Activated CD4-positive, CD25-positive, alpha-beta regulatory T cell treated with anti-CD3 and anti-CD28 coated beads, Interleukin-2, amount 50 U/mL, for 24 hours (primary cell): ENCODE results near the gene PRR33.

Source experiments
- ATAC-seq, 2 donors: fragments of 150-1000 bp; cut with Tn5 transposase; one replicate each; pipeline ENCODE4 v1.10.0; 2021; ENCODE audit warnings: mild to moderate bottlenecking in 1 of 2, moderate library complexity in 1 of 2

The PRR33 gene

GRCh38 chr11:1927848-1928469, 36.3 kb upstream of the PRR33 start:
- ATAC-seq: no peak

DNA sequence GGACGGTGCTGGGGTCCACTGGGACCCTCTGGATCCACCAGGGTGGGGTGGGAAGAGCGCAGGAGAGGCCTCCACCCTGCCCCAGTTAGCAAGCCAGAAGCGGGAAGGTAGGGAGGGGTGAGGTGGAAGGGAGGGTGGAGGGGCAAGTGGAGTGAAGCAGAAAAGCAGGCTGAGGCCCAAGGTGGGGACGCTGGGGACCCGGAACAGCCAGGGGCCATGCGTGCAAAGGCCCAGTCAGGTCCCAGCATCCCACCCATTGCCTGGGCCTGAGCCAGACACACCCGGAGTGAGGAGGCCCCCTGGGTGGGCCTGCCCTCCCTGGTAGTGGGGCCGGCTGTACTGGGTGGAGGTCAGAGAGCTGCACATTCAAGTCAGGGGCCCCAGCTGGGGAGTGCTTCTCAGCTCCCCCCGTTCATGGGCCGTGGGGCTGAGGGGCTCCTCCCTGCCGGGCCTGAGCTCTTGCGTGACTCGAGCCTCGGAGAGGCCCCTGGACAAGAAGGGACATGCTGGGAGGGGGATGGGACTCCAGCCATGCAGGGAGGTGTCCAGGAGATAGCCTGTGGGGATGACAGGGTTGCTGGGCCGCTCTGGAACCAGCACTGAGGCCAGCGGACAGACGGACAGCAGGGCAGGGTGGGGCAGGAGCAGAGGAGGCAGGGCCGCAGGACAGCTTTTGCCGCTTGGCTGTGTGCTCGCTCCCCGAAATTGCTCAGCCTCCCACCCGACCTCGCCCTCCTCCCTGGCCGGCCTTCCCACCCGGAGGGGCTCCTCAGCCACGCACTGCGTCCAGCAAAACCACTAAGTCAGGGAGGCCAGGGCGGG, 35.5 kb upstream of the PRR33 start:
- no peak for ATAC-seq

DNA sequence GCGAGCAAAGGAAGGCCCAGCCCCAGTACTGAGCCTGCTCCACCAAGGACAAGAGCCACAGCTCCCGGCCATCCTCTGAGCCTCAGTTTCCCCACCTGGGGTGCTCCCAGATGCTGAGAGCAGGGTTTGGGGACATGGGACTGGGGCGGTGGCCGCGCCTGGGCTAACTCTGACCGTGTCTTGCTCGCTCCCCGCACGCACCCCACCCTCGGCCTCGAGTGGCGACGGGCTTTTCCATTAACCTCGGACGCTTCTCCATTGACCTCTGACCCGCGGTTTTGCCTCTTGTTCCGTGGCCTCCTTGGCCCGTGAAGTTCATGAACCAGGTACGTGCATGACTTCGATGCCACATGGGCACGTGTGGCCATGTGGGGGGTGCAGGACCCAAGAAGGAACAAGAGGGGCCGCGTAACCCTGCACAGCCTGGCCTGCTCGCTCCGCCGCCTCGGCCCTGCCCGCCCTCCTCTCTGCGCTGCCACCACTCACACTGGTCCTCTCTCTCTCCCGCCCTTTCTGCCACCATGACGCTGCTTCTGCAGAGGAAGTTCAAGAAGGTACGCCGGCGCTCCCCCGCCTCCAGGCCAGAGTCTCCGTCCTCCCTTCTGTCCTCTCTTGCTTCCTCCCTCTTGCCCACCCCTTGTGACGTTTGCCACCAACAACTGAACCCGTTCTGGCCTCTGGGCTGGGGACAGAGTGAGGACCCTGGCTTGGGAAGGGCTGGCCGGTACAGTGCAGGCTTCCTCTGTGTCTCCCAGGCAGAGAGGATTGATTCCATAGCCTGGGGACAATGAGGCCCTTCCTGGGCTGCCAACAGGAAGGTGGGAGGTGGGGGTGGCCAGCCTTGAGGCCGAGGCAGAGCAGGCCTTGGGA, 34.7 kb upstream of the PRR33 start:
- ATAC-seq: no peak

GRCh38 chr11:1925373-1926155, 33.9 kb upstream of the PRR33 start:
- ATAC-seq: no peak

GRCh38 chr11:1924646-1925372, 33.1 kb upstream of the PRR33 start:
- ATAC-seq: no peak

DNA sequence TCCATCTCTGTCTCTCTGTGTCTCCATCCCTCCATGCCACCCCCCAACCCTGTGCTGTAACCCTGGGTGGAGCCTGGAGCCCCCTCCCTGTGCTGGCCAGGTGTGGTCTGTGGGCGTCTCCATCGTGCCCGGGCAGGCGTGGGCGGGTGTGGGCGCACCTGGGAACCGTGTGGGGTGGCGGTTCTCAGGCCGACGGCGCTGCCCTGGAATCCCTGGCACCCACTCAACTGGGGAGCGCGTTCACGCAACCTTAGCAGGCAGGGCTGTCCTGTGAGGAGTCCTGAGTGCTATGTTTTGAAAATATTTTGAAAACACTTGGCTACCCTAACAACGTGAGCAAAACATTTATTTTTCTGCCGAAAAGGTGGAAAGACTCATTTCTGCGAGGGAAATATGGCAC, 32.5 kb upstream of the PRR33 start:
- ATAC-seq: no peak

GRCh38 chr11:1923201-1923956, 31.7 kb upstream of the PRR33 start:
- ATAC-seq: no peak

- no peak for ATAC-seq
These were observed 30.9 kb upstream of the PRR33 start for GRCh38 chr11:1922481-1923081.

GRCh38 chr11:1921574-1922141, 30.0 kb upstream of the PRR33 start:
- no peak for ATAC-seq

- ATAC-seq: no peak
These were observed 29.3 kb upstream of the PRR33 start for GRCh38 chr11:1920909-1921573.

GRCh38 chr11:1920128-1920908, 28.6 kb upstream of the PRR33 start:
- ATAC-seq: no peak

DNA sequence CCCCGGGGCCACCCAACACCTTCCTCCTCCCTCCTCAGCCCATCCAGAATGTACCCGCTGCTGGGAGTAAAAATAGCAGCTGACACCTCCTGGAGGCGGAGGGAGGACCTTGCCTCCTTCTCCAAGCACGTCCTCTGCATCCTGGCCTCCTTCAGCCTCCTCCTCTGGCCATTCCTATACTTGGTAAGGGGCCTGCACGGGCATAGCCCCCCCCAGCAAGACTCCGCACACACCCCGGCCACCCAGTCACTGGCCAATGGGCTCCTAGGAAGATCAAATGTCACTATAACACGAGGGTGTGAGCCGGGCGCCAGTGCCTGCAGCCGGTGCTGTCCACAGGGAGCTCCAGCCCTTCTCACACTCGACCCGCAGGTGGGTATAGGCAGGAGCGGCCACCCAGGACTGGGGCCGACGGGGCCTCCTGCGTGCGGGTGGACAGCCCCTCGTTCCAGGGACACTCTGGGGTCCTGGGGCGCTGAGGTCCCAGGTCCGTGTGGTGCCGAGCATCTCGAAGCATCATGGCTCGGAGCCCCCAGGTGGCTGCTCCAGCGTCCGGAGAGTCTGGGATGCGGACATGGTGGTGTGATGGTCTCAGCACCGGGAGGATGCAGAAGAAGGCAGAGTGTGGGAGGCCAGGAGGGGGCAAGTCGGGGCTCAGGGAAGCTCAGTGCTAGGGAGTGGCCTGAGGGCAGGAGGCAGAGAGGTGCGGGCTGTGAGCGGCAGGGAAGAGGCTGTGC, 27.9 kb upstream of the PRR33 start, which contains the start of gene TNNT3:
TNNT3 (plus strand) TSS at position 313 of the 737 bp plus-strand sequence. CDS start 3,172 bp downstream, outside the sequence.
- ATAC-seq: no peak

DNA sequence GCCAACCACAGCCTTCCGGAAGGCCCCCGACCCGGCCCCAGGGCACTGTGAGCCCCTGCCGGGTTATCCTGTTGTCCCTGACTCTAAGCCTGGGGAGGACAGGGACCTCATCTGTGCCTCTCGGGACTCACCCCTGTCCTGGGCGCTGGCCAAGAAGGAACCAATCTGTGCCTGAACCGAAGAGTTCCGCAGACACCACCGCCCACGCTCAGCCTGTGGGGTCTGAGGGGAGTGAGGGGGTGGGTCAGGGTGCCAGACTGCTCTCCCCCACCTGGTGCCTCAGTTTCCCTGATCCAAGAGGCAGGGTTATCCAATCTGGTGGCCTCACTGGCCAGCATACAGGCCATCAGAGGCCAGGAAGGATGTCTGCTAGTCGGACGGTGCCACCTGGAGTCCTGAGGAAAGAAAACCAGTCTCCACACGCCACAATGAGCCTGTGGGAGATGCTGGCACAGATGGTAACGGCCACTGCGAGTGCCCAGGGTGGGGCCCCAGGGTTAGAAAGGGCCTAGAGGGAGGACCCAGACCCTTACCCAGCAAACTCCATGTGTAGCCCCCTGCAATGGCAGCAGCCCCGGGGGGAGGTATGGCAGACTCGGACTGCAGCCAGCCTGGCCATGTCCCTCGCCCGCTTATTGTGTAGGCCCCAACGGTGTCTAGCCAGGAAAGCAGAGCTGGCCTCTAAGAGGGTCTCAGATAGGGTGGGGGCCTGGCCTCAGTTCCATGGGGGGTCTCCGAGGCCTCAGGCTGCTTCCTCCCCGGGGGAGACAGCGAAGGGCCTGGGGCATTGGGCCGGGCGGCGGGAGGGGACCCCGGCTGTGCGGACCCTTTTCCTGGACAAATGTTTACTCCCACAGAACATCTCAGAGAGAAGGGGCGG, 27.0 kb upstream of the PRR33 start:
- ATAC-seq: no peak

- ATAC-seq: peak in 1 of 2 donors; percentile 34
These were observed 26.1 kb upstream of the PRR33 start for GRCh38 chr11:1917523-1918435.

DNA sequence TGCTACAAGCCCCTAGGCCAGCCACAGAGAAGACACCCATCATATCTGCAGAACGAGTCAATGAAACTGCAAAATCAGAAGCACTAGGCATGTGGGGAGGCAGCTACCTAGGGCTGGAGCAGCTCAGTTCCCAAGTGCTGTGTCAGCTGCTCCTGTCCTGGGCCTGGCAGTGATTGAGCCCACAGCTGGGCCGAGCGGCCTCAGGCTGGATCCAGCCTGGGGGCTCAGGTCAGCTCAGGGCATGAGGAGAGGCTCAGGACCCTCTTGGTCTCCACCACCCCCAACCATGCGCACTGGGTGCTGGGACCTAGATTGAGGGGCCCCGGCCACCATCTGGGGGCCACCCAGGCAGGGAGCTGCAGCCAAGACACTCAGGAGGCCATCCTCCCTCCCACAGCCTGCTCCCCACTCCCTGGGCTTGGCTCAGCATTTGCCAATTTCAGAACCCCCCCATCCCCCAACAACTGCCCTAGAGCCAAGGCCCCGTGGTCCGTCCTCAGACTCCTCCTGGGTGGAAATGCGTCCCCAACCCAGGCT, 25.4 kb upstream of the PRR33 start:
- no peak for ATAC-seq
